Peyer's patch (tissue), 4 donors: ENCODE results near the gene POLE4. TPM values are rescaled to one million over a fixed set of nuclear protein-coding genes. Genes with fewer than 3 reads are reported as not detected.

Source experiments
- DNase-seq, 3 donors: peaks; one replicate each; pipeline ENCODE4 v3.0.0-alpha.2; 2017 to 2019
- H3K27ac ChIP-seq, 4 donors: fragments of 200-600 bp; sonication (generic); one replicate each; pipeline ENCODE4 v1.5.1; 2016 to 2019
- H3K27me3 ChIP-seq, 2 donors: fragments of 200-600 bp; sonication (generic); one replicate each; pipeline ENCODE4 v1.5.1; 2019
- H3K36me3 ChIP-seq, 3 donors: fragments of 200-600 bp; sonication (generic); one replicate each; pipeline ENCODE4 v1.5.1; 2016 to 2019
- H3K4me1 ChIP-seq, 4 donors: fragments of 200-600 bp; sonication (generic); one replicate each; pipeline ENCODE4 v1.5.1; 2016 to 2019
- H3K4me3 ChIP-seq, 4 donors: fragments of 200-600 bp; sonication (generic); 1 replicate in 3 of 4; 2 replicates in 1 of 4; pipeline ENCODE4 v1.5.1; 2016 to 2019; ENCODE audit warnings: mild to moderate bottlenecking in 1 of 4
- H3K9me3 ChIP-seq, 4 donors: fragments of 200-600 bp; sonication (generic); one replicate each; pipeline ENCODE4 v1.5.1; 2016 to 2019; ENCODE audit warnings: mild to moderate bottlenecking in 1 of 4
- POLR2A ChIP-seq, 2 donors: fragments of 450-650 bp; IDR thresholded peaks; one replicate each; pipeline ENCODE4 v1.5.1; 2017; ENCODE audit warnings: antibody characterized with exemption in 2 of 2, mild to moderate bottlenecking in 2 of 2, moderate library complexity in 2 of 2
- total RNA-seq, 4 donors: library from RNA; depleted of rRNA; stranded (reverse); fragments of >200 nt; gene quantifications; one replicate each; pipeline ENCODE4 v1.1.0, GENCODE V29; 2016
- TF ChIP-seq, protein P1 (sequence below), 6 experiments: fragments of 450-650 bp in 4 of 6; fragments of 200-600 bp in 2 of 6; sonication (generic) in 1 of 6; IDR thresholded peaks; one replicate each; pipeline ENCODE4 v1.5.1; 2017 to 2019; ENCODE audit warnings: antibody characterized with exemption in 6 of 6, mild to moderate bottlenecking in 3 of 6, moderate library complexity in 1 of 6

The POLE4 gene
- total RNA-seq, 4 donors from 2014 or later, result 20.1 to 46.2 (median 23.6) TPM

DNA sequence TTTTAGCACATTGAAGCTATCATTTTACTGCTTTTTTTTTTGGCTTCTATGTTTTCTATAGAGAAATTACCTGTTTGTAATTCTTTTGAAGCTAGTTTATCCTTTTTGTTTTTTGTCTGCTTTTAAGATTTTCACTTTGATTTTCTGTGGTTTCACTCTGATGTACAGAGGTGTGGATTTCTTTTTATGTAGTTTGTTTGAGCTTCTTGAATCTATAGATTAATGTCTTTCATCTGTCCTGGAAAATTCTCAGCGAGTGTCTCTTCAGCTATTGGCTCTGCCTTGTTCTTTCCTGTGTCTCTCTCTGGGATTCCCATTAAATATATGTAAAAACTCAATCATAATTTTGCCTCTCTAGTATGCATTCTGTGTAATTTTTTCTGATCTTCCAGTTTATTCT is 8.4 kb downstream of the POLE4 start:
- no peak for DNase-seq
- Histone ChIP-seq H3K4me3 (no peak overlapping the region), H3K4me1 (no peaks in the 10 kb centered on the region), H3K9me3 (no peaks in the 10 kb centered on the region), H3K36me3 (peaks cover 0 to 19% (median 0%) of the 10 kb centered on the region in 3 donors), H3K27me3 (no peaks in the 10 kb centered on the region), H3K27ac (no peak overlapping the region)
- TF ChIP-seq POLR2A (IDR thresholded peaks at IDR 0.05), result no peak
- TF ChIP-seq, protein P1, sequence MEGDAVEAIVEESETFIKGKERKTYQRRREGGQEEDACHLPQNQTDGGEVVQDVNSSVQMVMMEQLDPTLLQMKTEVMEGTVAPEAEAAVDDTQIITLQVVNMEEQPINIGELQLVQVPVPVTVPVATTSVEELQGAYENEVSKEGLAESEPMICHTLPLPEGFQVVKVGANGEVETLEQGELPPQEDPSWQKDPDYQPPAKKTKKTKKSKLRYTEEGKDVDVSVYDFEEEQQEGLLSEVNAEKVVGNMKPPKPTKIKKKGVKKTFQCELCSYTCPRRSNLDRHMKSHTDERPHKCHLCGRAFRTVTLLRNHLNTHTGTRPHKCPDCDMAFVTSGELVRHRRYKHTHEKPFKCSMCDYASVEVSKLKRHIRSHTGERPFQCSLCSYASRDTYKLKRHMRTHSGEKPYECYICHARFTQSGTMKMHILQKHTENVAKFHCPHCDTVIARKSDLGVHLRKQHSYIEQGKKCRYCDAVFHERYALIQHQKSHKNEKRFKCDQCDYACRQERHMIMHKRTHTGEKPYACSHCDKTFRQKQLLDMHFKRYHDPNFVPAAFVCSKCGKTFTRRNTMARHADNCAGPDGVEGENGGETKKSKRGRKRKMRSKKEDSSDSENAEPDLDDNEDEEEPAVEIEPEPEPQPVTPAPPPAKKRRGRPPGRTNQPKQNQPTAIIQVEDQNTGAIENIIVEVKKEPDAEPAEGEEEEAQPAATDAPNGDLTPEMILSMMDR (IDR thresholded peaks at IDR 0.05), result no peak

DNA sequence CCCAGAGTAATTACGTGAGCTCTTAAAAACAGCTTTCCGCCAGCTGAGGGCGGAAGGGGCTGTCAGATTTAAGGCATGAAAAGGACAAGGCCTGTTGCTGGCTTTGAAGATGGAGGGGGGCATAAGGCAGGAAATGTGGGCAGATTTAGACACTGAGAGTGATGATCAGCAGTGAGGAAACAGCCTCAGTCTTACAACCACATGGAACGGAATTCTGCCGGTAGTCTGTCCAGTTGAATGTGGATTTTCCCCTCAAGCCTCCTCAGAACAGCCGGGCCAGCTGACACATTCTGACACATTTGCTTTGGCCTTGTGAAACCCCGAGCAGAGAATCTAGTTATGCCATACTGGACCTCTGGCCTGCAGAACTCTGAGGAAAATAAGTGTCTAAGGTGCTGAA is 16.6 kb downstream of the POLE4 start:
- Histone ChIP-seq H3K36me3 (no peaks in the 10 kb centered on the region), H3K27ac (no peak overlapping the region), H3K4me1 (no peaks in the 10 kb centered on the region), H3K27me3 (no peaks in the 10 kb centered on the region), H3K9me3 (no peaks in the 10 kb centered on the region), H3K4me3 (no peak overlapping the region)
- TF ChIP-seq, protein P1 (IDR thresholded peaks at IDR 0.05), result no peak
- TF ChIP-seq POLR2A (IDR thresholded peaks at IDR 0.05), result no peak
- no peak for DNase-seq

DNA sequence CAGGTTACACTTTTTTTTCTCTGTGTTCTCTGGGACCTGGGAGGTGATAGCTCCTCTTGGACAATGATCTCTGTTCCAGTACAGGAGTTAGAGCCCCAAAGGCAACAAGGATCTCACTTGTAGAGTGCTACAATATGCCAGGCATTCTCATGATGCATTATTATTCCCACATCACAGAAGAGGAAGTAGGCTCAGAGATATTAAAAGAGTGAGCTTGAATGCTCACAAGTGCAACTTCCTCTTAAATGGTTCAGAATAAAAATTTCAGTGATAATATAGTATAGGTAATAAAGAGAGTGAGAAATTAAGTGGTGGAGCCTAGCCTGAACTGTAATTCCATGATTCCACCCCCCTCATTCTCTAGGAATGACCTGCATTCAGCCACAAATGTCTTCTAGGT is 21.4 kb downstream of the POLE4 start:
- no peak overlapping the region for H3K27ac ChIP-seq
- no peaks in the 10 kb centered on the region for H3K36me3 ChIP-seq
- H3K9me3 ChIP-seq, result no peaks in the 10 kb centered on the region
- DNase-seq, result no peak
- no peak overlapping the region for H3K4me3 ChIP-seq
- TF ChIP-seq, protein P1 (IDR thresholded peaks at IDR 0.05), result no peak
- no peak for TF ChIP-seq POLR2A (IDR thresholded peaks at IDR 0.05)
- no peaks in the 10 kb centered on the region for H3K4me1 ChIP-seq
- H3K27me3 ChIP-seq, result no peaks in the 10 kb centered on the region

DNA sequence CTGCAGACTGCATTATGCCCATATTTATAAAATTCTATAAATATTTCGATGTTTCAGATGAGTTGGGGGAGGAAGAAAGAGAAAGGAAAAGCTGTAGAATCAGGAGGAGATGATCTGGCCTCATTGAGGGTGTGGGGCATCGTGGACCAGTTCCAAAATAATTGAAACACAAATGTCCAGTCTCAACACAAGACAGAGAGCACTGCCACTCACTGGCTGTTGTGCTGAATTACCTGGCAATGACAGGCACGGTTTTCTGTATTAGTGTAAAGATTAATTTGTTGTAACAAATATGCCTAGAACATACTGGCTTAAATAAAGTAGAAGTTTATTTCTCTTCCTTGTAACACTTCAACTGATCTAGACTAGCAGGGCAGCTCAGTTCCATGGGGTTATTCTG is 24.1 kb downstream of the POLE4 start:
- H3K27ac ChIP-seq, result no peak overlapping the region
- TF ChIP-seq, protein P1 (IDR thresholded peaks at IDR 0.05), result peak in 3 of 6 experiments; percentile 38 to 45 (median 42)
- no peak for TF ChIP-seq POLR2A (IDR thresholded peaks at IDR 0.05)
- H3K9me3 ChIP-seq, result no peaks in the 10 kb centered on the region
- no peaks in the 10 kb centered on the region for H3K4me1 ChIP-seq
- no peaks in the 10 kb centered on the region for H3K27me3 ChIP-seq
- H3K36me3 ChIP-seq, result no peaks in the 10 kb centered on the region
- H3K4me3 ChIP-seq, result no peak overlapping the region
- no peak for DNase-seq

DNA sequence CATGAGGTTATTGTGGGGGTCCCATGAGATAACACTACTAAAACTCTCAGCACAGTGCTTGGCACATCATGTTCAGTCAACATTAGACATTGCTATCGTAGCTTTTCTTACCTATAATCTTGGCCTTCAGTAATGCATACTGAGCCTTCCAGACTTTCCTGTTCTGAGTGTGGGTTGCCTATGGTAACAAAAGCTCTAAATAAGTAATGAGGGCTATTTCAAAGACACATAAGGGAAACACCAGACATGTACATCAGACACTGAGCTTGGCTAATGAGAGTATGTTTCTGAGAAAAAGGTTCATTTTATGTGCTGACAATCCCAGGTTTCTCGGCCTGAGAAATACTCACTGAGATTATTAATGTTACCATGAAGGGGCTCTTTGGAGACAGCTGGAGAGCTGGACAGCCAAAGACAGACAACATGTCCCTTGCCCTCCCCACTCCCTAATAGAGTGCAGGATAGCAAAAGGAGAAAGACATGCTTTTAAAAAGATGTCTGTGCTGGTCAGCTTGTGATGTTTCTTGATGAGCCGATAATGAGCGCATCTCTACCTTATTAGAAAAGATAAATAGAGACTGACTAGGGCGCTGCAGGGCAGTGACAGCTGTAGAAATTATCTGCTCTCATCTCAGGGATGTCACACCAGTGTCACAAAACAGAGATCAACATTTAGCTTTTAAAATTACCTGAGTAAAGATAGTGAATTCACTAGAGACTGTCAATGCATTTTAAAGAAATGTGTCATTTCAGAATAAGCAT is 25.4 kb downstream of the POLE4 start:
- Histone ChIP-seq H3K9me3 (no peaks in the 10 kb centered on the region), H3K27ac (no peak overlapping the region), H3K4me1 (no peaks in the 10 kb centered on the region), H3K36me3 (no peaks in the 10 kb centered on the region), H3K4me3 (no peak overlapping the region), H3K27me3 (no peaks in the 10 kb centered on the region)
- no peak for DNase-seq
- no peak for TF ChIP-seq POLR2A (IDR thresholded peaks at IDR 0.05)
- TF ChIP-seq, protein P1 (IDR thresholded peaks at IDR 0.05), result no peak
